Measurements from ENCODE around the gene SYT1. TPM values are rescaled to one million over a fixed set of nuclear protein-coding genes. Genes with fewer than 3 reads are reported as not detected.
"Not testable (repeated sequence)": the region's sequence is repeated elsewhere in the genome, so short reads cannot be mapped to it uniquely, and the experiment has no call there.

SYT1 gene
- total RNA-seq, 1 donor from 2014 or later, result 0.36 TPM

DNA sequence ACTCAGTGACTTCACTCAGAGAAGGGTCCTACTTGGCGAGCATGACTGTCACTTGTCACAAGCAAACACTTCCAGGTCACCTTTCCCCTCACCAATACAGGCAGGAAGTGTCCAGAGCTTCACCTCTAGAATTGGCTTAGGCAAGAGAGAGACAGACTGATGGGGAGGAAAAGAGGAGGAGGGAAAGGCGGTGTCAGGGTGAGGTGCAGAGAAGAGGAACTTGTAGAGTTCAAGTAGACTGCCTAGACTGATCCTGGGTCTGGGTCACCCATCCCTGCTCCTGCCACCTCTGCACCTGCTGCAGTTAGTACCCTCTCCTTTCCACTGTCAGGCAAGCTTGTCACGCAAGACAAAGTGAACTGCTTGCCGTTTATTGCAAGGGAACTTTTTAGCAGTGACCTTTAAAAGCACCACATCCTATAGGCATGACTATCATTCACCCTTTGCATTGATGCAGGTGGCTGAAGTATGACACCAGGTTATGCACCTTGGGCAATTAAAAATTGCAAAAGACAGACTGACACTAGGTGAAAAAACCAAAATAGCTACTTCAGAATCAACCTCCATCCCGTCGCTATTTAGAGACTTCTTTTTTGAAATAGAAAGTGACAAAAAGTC lies 292.4 kb downstream of the SYT1 start:
- ATAC-seq, result no peak

DNA sequence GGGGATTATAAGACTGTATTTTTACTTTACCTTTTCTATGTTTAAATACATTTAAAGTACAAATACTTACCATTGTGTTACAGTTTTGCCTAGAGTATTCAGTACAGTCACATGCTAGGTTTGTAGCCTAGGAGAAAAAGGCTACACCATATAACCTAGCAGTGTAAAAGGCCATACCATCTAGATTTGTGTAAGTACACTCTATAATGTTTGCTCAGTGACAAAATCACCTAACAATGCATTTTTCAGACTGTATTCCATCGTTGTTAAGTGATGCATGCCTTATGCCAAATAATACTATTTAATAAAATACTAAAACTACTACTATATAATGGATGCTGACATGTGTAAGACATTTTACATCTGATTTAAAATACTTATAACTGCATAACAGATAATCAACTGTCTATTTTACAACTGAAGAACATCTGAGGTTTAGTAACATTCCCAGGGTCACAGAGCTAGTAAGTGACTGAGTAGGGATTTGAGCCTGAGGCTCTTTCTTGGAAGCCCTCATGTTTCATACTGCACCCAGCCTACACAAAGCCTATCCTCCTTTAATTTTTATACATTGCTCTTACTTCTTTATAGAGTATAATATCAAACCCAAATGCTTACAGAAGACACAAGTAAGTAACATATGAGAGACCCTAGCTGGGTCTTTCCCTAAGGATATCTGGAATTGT lies 296.8 kb downstream of the SYT1 start:
- no peak for ATAC-seq

DNA sequence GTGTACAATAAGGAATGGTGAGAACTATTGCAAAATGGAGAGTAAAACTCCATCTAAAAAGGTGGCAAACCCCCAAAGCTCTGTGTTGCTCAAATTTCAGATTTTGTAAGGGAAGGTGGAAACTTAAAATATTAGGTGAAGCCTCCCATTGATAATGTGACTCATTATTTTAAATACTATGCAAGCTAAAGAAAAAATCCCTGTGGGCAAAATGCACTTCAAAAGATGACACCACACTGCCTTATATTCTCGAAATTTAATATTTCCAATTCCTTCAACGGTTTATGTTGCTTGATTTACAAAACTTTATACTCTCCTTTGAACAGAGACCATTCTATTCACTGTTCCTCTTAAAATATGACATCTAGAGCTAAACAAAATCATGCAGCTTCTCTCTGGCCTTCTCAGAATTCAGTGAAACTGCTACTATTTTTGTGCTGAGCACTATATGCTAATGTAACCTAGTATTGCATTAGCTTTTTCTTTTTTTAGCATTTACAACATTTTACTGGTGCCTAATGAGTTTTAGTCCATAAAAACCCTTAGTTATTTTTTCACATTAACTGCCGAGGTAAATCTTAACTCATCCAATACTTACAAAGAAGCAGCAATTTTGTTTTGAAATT lies 297.7 kb downstream of the SYT1 start:
- no peak for ATAC-seq

DNA sequence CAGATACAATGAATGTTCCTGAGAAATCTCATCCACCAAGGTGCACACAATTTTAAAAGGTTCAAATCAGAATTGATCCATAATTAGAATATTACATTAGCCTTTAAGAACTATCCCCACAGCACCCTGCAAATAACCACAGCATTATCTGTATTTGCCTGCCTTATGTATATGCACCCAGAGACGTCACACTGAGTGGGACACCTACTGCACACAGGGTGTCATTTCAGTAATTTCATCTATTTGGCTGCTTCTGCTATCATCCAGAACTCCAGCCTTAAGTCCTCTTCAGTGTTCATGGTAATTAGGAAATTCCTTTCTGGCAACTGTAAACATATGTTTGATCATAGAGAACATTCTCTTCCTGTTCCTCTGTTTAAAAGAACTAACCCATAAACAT lies 298.4 kb downstream of the SYT1 start:
- ATAC-seq, result no peak

DNA sequence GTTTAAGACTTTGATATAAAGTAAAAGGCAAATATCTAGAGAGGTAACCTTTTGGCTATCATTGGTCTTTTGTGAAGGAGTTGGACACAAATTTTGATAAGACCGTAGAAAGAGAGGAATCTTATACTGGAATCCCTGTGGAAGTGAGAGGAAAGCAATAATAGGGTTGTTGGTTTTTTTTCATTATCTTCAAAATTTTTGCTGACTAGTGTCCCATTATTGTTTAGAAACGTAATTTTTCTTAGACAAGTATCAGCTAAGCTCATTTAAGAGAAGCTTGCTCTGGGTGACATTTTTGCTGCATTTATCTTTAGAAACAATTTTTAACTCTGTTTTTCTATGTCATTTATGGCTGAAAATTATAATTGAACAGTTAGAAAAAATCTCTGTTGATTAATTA lies 300.3 kb downstream of the SYT1 start:
- ATAC-seq, result no peak

DNA sequence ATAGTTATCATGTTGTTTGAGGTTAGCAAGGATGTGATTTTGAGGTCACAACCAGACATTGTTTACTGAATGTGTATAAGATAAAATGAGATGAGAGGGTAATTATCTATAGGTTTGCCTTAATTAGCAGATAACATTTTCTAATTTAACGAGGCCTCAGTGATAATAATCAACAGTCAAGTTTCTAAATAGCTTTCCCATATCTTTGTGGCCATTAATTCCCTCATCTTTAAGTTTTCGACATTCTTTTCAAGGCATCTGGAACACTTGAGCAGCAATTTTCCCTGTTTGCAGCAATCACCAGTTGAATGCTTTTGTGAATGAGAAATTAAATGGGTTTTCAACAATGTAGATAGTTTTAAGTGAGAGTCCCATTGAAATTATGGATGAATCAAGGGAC lies 304.1 kb downstream of the SYT1 start:
- no peak for ATAC-seq

DNA sequence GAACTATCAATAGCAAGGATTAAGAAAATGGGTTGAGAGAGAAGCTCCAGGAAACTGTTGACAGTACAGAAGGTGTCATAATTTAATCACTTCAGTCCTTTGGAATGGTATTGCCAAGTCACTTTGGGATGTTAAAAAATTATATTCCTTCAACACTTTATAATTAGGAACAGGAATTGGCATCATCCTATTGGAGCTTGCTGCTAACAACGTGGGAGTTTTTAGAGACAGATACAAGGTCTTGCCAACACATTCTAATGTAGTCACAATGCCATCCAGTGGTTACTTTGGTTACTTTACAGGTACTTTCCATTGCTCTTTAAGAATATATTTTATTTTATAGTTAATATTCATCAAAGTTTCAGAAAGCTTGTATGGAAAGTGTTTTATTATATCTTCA lies 310.1 kb downstream of the SYT1 start:
- ATAC-seq, result no peak

DNA sequence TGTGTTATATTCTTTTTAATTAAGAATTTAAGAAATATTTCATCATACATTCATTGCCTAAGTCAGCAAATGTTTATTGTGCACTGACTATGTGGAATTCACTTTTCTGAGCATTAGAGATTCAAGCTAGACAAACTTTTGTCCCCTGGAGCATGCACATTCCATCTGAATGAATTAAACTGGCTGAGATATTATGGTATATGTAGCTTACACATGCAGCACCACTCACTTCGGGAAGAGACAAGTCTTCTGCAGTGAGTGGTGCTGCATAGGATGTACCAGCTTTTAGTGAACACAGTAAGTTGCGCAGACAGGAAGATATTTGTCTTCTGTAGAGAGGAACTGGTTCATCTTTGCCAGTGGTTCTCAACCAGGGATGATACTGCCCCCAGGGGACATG lies 318.4 kb downstream of the SYT1 start:
- no peak for ATAC-seq

DNA sequence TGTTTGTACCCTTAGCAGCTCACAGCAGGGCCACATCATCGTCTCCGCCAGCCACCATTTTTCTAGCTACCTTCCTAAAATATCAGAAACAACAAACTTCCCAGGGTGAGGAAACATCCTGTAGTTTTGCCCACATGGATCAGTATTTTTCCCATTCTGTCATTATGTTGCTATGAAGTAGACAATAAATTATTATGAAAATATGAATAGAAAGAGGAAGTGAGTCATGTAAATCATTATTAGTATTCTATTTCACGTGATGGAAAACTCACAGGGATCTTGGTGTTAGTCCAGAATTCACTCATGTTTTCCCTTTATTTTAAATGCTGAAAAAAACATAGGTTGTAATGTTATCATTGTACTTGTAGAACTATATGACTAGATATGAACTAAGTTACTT lies 319.4 kb downstream of the SYT1 start:
- no peak for ATAC-seq

DNA sequence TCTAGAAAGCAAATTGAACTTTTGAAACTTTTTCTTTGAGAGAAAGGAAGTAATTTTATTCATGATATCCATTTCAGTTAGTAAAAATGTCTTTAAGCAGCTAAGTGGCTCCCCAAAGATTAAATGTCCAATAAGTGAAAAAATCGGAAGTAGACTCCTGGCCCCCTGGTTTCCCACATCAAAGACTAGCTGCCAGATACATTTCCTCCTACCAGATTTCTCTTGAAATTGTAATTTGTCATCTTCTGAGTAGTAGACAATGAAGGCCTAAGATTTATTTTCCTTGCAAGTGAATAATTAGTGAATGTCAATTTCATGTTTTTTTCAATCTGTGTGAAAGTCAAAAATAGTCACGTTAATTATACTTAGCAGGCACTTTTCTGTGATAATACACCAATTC lies 321.9 kb downstream of the SYT1 start:
- no peak for ATAC-seq

DNA sequence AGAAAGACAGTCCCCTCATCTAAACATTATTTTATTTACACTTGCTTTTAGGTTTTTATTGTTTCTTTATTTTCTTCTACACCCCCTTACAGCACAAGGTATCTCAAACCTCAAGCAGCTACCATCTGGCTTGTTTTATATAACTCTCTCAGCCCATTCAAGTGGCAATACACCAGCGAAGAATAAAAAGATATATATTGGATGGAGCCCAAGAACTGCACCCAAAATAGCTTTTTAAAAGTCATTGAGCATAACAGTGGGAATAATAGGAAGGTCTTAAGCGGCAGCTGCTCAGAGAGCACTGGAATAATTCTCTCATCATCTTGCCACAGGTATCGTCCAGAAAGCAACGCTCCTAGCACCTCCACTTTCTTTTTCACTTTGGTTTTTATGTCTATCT lies 322.5 kb downstream of the SYT1 start:
- no peak for ATAC-seq

DNA sequence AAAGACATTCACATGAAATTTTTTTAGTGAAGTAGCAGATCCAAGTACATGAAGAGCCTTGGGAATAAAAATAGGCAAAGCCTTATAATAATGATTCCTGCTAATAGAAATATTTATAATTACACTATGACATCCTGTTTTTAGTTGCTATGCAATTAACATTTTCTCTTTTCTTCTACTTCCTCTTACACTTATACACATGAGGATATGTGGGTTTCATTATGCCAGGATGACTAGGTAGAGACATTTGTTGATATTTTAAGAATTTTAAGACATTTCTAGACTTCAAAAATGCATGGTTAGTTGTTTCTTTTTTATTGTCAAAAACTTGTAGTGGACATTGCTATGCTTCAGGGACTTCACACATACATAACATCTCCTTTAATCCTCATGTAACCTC lies 326.8 kb downstream of the SYT1 start:
- no peak for ATAC-seq

DNA sequence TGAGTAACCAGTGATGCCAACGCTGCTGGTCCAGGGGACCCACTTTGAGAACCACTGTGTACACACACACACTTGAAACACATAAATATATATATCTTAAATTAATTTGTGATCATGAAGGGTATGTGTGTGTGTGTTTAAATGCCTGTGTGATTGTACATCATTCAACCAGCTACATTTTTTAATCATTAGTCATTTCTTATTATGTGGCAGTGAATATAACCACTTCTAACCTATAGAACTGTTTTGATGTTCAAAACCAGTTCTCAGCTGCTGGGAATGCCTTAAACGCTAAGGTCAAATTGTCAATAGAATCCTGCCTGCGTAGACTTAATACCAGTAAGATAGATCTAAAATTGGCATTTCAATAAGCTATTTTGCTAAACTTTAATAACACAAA lies 330.0 kb downstream of the SYT1 start:
- no peak for ATAC-seq

DNA sequence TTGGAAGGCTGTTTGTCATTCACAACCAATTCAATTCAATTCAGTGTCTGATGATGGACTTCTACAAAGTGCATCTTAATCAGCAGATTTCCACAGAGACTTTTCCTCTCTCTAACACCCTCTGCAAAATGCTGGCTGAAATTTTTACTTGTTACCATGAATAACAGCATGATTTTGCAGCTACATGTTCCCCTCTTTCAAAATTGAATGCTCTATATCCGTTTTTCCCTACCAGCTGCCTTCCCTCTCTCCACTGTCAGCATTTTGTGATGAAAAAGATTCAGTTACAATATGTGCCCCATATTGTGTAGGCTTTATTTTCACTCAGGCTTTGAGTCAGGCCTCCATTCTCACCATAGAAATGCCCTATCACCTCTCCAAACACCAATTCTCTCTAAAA lies 334.6 kb downstream of the SYT1 start:
- ATAC-seq, result no peak

DNA sequence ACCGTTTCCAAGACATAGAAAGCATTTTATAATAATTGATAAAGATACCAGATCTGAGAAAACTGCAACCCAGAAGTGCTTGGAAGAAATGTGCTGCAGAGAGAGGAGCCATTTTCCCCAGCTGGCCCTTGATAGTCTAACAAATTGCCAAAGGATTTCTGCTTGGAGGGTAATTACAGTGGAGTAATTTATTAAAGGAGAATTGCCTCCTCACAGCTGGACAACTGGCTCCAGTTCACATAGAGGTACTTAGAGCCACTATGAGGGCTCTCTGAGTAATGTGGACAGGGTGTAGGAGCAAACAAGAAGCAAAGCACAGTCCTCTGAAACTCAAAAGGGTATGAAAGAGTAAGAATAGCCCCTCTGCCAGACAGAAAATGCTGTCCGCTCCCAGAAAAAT lies 335.6 kb downstream of the SYT1 start:
- ATAC-seq, result no peak

DNA sequence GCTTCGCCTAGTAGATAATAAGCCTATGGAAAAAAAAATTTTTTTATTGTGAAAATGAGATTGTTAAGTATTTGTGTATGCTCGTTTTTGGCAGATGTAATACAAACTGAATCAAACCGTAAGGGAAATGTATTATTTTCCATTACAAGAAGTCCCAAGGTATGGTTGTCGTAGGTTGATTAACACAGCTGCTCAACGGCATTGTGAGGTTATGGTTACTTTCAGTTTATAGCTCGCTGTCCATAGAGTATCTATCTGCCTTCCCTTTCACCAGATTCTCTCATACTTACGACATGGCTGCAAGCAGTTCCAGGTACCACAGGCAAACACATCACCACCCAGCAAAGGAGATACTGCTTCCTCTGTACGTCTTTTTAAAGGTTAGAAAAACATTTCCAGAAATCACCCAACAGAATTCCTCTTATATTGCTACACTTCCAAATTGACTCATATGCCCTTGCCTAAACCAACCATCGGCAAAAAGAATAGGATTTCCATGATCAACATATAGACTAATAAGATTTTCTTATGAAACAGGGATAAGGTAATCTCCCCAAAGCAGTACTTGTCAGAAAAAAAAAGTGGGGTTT lies 338.6 kb downstream of the SYT1 start:
- ATAC-seq, result no peak

DNA sequence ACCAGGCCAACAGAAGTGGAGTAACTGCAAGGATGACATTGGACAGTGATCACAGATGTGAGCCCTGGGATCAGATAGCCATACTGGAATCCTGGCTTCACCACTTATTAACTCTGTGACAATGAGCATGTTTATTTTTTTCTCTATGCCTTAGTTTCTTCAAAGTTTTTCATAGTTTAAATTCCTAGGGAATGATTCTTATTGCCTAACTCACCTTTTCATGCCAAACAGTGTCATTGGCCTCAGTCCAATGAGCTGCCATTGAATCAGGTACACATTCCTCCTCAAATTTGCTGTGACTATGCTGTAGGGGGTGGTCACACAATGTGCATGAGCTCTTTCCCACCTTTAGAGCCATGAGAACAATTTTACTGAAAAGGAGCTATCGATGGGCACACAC lies 342.3 kb downstream of the SYT1 start:
- no peak for ATAC-seq

DNA sequence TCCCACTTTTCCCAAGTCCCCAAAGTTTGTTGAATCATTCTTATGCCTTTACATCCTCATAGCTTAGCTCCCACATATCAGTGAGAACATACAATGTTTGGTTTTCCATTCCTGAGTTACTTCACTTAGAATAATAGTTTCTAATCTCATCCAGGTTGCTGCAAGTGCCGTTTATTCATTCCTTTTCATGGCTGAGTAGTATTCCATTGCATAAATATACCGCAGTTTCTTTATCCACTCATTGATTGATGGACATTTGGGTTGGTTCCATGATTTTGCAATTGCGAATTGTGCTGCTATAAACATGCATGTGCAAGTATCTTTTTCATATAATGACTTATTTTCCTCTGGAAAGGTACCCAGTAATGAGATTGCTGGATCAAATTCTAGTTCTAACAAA lies 345.8 kb downstream of the SYT1 start:
- ATAC-seq, result not testable (repeated sequence)

DNA sequence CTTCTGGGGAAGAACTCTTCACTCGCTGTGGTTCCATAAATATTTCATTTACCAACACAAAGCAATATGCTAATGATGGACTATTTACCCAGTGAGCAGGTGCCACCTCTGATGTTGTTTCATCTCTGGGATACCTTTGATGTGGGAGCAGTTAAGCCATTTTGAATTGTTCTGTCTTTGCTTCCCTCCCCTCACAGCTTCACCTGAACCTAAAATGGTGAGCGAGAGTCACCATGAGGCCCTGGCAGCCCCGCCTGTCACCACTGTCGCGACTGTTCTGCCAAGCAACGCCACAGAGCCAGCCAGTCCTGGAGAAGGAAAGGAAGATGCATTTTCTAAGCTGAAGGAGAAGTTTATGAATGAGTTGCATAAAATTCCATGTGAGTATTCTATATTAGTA lies 352.7 kb downstream of the SYT1 start:
- no peak for ATAC-seq

DNA sequence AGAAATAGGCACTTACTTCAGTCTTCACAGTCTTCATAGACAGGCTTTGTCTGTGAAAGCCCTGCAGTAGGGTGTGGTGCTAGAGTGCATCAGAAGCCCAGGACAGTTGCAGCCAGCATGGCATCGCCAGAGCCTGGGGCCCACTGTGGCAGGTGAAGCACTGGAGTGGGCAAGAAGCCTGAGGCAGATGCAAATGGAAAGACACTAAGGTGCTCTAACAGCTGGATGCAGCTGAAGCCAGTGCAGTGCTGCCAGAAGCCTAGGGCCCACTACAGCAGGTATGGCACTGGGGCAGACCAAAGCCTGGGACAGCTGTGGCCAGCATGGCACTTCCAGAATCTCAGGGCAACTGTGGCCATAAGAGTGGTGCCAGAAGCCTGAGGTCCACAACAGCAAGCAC lies 358.6 kb downstream of the SYT1 start:
- no peak for ATAC-seq

DNA sequence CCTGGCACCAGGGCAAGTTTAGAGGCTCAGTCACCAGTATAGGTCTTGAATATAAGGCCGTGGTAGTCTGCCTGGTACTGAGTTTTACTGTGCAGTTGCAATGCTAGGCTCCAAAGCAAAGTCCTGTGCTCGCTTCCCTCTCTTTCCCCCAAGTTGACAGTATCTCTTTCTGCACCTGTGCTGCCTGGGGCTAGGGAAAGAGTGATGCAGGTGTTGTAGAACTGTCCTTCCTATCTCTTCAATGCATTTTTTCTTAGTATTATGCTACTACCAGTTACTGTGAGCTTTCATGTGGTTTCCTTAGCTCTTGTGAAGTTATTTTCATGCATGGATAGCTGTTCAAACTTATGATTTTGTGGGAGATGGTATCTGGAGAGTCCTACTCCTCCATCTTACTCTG lies 359.2 kb downstream of the SYT1 start:
- no peak for ATAC-seq

DNA sequence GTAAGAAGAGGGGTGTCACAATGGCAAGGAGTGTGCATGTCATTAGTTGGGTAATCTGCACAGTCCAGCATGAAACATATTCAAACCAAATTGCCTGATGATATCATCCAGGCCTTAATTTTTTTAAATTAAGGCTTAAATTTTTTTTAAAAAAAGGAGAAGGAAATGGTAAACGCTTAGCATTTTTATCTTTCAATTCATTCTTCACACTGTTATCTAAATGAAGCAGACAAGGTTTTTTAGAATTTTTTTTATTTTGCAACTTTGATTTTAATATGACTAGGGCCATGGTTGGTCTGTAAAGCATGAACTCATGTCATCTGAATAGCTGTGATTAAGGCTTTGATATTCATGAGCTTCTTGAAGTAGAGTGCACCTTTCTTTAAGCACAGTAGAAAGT lies 362.5 kb downstream of the SYT1 start:
- no peak for ATAC-seq

DNA sequence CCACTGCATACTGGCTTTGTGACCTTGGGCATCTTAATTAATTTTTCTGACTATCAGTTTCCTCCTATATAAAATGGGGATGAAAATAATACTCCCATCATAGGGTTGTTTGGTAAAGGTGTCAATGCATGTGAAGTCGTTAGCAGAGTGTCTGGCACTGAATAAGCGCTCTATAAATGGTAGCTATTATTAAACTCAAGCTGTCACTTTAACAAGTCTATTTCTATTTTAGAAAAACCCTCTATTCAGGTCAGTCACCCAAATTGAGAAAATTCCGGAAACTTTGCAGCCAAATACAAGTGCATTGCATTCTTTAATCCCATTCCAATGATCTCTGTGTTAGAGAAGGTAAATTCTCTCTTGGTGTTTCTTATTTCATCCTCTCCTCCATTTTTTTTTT lies 363.1 kb downstream of the SYT1 start:
- ATAC-seq, result no peak

DNA sequence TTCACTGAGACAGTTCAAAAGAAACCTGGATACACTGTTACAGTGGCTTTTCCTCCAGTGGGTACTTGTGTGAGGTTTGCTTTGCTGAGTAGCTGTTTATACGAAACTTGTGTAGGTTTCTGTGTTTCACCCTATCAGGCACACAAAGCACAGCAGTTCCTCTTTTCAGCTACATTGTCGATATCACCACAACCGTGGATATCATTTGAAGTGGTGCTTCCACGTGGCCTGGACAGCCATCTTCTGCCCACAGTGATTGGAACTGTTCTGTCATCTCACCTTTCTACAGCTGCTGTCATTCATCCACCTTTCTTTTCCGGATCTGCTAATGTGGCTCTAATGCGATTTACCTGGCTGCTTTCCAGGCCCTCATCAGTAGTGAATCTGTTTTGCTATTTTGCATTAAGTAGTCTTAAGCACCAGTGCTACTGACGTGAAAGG lies 368.8 kb downstream of the SYT1 start:
- ATAC-seq, result no peak

Measured in esophagus mucosa (tissue), 1 donor.